Measurements from ENCODE around the gene ABHD16A. TPM values are rescaled to one million over a fixed set of nuclear protein-coding genes. Genes with fewer than 3 reads are reported as not detected.

The ABHD16A gene
- total and polyA plus RNA-seq, 10 donors, result 30.2 to 80.7 (median 64.2) TPM

DNA sequence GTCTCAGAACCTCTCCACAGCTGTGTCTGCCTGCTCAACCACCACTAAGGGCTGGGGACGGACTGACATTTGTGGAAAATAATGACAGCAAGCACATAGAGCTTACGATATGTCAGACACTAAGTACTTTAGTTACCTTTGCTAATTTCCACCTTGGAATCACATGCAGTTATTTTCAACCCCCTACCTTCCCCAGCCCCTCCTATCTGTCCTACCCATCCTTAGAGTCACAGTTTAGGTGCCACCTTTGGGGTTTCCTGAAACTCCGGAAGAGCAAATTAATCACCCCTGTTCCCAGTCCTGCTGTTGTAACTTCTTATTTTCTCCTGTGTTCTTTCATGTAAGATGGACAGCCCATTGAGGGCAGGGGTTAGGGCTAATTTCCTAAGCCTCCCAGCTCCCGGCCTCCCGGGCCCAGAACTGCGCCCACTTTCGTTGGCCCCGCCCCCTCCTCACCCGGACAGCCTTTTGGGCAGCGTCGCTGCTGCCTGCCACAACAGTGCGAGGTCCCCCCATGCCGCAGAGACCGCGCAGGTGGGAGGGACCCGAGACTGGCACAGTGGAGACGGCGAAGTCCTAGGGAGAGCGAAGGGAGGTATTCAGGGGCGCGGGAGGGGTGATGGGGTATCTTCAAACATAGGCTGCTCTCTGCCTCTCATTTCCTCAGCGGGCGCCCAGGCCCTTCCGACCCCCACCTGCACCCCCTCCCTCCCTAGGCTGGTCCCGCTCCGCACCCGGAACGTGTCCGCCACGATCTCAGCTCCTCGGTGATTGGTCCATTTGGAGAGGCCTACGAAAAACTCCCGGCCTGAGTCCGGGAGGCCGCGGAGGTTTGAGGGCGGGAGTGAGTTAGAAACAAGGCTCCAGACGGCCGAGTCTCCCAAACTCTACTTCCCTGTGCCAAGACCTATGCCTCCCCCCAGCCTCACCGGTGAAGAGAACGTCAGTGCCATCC lies 24.9 kb upstream of the ABHD16A start:
- peaks cover 31 to 88% (median 73%) of the 10 kb centered on the region in 6 donors for H3K4me1 ChIP-seq

DNA sequence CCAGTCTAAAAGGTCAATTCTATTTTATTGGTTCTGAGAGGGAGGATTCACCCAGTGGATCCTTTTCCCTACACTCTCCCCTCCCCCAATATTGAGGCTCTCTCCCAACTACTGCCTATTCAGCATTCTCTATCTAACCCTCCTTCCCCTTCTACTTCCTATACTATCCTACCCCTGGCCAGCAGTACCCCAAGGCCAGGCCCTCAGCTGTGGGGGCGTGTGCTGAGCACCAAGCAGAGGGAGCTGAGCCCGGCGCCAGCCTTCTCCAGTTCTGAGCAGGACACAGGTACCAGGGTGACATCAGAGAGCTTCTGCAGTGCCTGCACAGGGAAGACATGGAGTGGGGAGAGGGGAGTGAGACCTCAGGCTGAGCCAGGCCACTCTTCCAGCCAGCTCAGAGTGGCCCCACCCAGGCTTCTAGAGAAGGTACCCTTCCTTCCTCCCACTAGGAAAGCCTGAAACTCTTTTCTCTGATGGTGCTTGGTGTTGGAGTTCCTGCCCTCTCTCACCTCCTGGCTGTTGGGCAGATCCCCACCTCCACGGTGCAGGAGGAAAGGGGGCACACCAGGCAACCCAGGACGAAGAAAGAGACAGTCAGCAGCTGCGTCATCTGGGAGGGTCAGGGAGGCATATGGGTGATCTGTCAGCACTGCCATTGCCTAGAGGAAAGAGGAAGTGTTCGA lies 24.1 kb upstream of the ABHD16A start:
- WGBS, 5 donors, result 31 to 43% (median 38%) methylated on average over 7 of the region's 7 CpGs
- Histone ChIP-seq H3K36me3 (peaks cover 7 to 53% (median 20%) of the 10 kb centered on the region in 6 donors), H3K9me3 (no peaks in the 10 kb centered on the region), H3K27ac (peak overlapping the region; percentile 79 to 99 (median 94)), H3K4me1 (peaks cover 27 to 82% (median 65%) of the 10 kb centered on the region in 6 donors), H3K4me3 (peak overlapping the region in 3 of 8 donors; percentile 80 to 83 (median 82)), H3K27me3 (replicated peaks in 1 of 7) (no peaks in the 10 kb centered on the region)
- peak; percentile 88 for DNase-seq
- peak in 2 of 3 donors; percentile 59 to 75 for TF ChIP-seq POLR2AphosphoS5 (IDR thresholded peaks at IDR 0.05)
- TF ChIP-seq, protein P1, sequence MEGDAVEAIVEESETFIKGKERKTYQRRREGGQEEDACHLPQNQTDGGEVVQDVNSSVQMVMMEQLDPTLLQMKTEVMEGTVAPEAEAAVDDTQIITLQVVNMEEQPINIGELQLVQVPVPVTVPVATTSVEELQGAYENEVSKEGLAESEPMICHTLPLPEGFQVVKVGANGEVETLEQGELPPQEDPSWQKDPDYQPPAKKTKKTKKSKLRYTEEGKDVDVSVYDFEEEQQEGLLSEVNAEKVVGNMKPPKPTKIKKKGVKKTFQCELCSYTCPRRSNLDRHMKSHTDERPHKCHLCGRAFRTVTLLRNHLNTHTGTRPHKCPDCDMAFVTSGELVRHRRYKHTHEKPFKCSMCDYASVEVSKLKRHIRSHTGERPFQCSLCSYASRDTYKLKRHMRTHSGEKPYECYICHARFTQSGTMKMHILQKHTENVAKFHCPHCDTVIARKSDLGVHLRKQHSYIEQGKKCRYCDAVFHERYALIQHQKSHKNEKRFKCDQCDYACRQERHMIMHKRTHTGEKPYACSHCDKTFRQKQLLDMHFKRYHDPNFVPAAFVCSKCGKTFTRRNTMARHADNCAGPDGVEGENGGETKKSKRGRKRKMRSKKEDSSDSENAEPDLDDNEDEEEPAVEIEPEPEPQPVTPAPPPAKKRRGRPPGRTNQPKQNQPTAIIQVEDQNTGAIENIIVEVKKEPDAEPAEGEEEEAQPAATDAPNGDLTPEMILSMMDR (IDR thresholded peaks at IDR 0.05 in 8 of 11, conservative IDR thresholded peaks at IDR 0.05 in 3 of 11), result peak in 1 of 11 experiments; percentile 6
- no peak for TF ChIP-seq POLR2A (IDR thresholded peaks at IDR 0.05)
- intact Hi-C loops (cut with DNase I; ENCODE audit: low total_unique reads), result no loop called here

More for the DNA sequence above, 24.9 kb upstream of the ABHD16A start:
- H3K27me3 ChIP-seq (replicated peaks in 1 of 7), result no peaks in the 10 kb centered on the region
- peak overlapping the region; percentile 79 to 99 (median 94) for H3K27ac ChIP-seq
- DNase-seq, result peak; percentile 87
- H3K9me3 ChIP-seq, result no peaks in the 10 kb centered on the region
- TF ChIP-seq, protein P1 (IDR thresholded peaks at IDR 0.05 in 8 of 11, conservative IDR thresholded peaks at IDR 0.05 in 3 of 11), result no peak
- no peak for TF ChIP-seq POLR2A (IDR thresholded peaks at IDR 0.05)
- TF ChIP-seq POLR2AphosphoS5 (IDR thresholded peaks at IDR 0.05), result peak; percentile 1 to 79 (median 71)
- 76 to 81% (median 77%) methylated on average over 41 of the region's 41 CpGs for WGBS, 5 donors
- peaks cover 7 to 61% (median 29%) of the 10 kb centered on the region in 6 donors for H3K36me3 ChIP-seq
- peak overlapping the region in 7 of 8 donors; percentile 3 to 83 (median 79) for H3K4me3 ChIP-seq
- intact Hi-C loops (cut with DNase I; ENCODE audit: low total_unique reads), result no loop called here

DNA sequence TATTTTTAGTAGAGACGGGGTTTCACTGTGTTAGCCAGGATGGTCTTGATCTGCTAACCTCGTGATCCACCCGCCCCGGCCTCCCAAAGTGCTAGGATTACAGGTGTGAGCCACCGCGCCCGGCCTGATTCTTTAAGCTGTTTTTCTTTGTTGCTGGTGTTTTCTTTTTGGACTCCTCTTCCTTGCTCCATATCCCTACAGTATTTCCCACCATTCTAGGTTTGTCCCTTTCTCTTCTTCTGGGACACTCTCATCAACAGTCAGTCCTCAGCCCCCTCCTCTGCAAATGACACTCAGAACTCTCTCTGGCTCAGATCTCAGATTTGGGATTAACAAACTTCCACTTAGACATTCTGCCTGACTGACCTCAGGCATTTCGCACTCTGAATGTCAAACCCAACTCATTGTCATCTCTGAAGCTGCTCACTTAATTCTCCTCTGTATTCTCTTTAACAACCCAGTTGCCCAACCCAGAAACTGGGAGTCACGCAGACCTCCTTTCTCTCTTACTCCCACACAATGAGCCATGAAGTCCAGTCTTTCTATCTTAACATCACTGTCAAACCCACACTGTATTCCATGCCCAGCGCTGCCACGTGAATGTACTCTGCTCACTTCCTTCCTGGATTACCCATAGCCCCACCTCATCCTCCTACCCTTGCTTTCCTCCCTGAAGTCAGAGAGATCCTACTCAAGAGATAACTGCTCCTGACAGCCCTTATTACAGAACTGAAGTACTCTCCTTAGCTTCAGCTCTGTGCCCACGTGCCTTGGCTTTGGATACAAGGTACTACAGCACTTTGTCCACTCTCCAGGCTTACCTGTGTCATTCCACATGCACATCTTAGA lies 22.6 kb upstream of the ABHD16A start:
- peaks cover 18 to 68% (median 51%) of the 10 kb centered on the region in 6 donors for H3K4me1 ChIP-seq
- peaks cover 1 to 38% (median 6%) of the 10 kb centered on the region in 6 donors for H3K36me3 ChIP-seq
- H3K27ac ChIP-seq, result peak overlapping the region in 5 of 8 donors; percentile 93 to 99 (median 95)
- no peaks in the 10 kb centered on the region for H3K27me3 ChIP-seq (replicated peaks in 1 of 7)
- peak; percentile 56 for DNase-seq
- TF ChIP-seq POLR2A (IDR thresholded peaks at IDR 0.05) (no peak), POLR2AphosphoS5 (IDR thresholded peaks at IDR 0.05) (peak in 1 of 3 donors; percentile 55)
- H3K9me3 ChIP-seq, result no peaks in the 10 kb centered on the region
- WGBS, 5 donors, result 76 to 79% (median 78%) methylated on average over 12 of the region's 12 CpGs
- intact Hi-C loops (cut with DNase I; ENCODE audit: low total_unique reads), result no loop called here
- H3K4me3 ChIP-seq, result no peak overlapping the region
